AG09319 (cell line): ENCODE results near the gene CAMK2G.
"Not testable (repeated sequence)": the region's sequence is repeated elsewhere in the genome, so short reads cannot be mapped to it uniquely, and the experiment has no call there.

Source experiments
- DNase-seq: peaks from one replicate; pipeline ENCODE4 v3.0.0-alpha.2; 2010; ENCODE audit warnings: low read depth; ENCODE audit errors: extremely low read depth
- CTCF ChIP-seq: IDR thresholded peaks from 2 replicates; pipeline ENCODE4 v1.5.1; 2011; ENCODE audit warnings: low read depth, mild to moderate bottlenecking, inconsistent platforms, low read length, moderate library complexity

CAMK2G gene

DNA sequence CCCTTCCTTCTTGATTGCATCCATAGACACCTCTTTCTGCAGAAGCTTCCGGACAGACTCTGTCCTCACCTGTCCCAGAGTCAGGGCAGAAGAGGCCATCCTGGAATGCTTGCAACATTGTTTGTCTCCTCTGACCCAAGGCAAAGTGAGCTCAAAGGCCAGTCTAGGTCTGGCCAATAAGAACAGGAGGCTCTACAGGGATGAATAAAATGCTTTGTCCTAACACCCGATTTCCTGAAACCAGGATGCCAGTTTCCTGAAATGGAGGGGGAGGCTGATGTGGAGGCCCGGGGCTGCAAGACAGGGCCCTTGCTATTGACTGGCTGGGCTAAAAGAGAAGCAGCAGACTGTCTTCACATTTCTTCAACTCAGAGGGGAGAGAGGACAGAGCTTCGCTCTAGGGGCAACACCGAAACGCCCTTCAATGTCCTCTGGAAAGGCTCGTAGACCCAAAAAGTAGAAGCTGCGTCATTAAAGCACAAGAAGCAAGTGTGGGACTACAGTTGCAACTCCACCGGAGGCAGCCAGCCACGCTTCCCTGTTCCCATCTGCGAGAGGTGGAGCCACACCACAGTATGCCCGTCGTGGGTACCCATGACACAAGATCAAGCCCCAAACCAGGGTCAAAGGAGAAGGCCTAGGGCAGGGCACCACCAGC, 33.8 kb downstream of the CAMK2G start:
- no peak for DNase-seq
- no peak for TF ChIP-seq CTCF

GRCh38 chr10:73840056-73840402, 34.3 kb downstream of the CAMK2G start:
- DNase-seq: no peak
- no peak for TF ChIP-seq CTCF

DNA sequence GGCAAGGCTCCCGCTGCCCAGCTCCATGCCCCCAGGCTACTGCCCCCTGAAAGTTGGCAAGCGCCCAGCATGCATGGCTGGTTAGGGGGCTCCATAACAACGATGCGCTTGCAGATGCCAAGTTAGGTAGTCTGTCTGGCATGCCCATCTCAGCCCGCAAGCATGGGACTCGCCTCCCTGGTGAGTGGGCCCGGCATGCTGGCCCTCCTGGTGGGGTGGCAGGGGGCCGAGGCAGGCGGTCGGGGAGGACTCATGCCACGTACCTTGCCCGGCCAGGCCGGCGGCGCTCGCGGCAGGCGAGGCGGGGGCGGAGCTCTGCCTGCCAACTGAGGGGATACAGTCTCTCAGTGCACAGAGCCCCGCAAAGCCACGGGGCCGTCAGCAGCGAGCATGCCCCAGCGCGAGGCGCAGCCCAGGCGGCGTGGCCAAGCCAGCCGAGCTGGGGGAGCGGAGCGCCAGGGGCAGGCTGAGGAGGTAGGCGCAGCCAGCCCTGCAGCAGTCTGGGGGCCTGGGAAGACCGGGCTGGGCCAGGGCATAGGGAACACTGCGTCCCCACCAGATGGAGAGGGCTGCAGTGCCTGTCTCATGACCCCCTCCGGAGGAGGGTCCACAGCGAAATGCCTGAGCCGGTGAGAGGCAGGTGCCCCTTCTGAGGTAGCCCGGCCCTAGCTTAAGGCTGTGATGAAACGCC, 34.9 kb downstream of the CAMK2G start:
- no peak for DNase-seq

DNA sequence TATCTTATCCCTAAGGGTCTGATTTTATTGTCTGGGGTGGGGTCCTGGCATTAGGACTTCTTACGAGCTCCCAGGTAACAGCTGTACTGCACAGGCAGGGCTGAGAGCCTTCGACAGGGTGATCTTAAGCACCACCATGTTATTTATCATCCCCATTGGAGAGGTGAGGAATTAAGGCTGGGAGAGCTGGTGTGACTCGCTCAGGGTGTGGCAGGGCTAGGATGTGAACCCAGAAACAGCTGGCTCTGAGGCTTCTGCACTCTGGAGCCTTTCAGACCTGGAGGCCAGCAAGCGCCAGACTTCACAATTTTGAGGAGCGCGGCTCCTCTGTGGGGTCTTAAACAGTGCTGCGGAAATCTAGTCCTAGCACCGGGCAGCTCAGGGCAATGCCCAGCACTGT, 35.5 kb downstream of the CAMK2G start:
- no peak for TF ChIP-seq CTCF
- DNase-seq: no peak

More for the DNA sequence above, 34.9 kb downstream of the CAMK2G start:
- TF ChIP-seq CTCF: no peak

GRCh38 chr10:73838008-73838567, 36.3 kb downstream of the CAMK2G start:
- no peak for TF ChIP-seq CTCF
- no peak for DNase-seq

DNA sequence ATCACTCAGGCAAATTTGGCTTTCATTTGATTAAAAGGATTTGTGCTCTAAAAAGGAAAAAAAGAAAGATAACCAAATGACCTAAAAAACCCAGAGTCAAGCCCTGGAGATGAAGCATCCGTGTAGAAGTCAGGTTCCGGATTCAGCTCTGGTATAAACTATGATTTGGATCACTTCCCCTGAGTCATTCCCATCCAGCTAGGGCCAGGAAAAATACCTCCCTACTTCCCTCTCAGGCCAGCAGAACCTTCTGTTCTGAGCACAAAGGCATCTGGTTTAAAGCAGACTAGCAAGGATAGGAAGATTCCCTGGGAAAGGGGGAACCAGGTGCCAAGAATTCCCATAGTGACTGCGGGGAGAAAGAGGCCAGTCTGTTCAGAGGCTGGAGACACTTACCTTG, 37.3 kb downstream of the CAMK2G start:
- peak; percentile 93 for DNase-seq
- no peak for TF ChIP-seq CTCF

- peak; percentile 60 for DNase-seq
- TF ChIP-seq CTCF: no peak
Measured at GRCh38 chr10:73836427-73836980, 37.9 kb downstream of the CAMK2G start.

DNA sequence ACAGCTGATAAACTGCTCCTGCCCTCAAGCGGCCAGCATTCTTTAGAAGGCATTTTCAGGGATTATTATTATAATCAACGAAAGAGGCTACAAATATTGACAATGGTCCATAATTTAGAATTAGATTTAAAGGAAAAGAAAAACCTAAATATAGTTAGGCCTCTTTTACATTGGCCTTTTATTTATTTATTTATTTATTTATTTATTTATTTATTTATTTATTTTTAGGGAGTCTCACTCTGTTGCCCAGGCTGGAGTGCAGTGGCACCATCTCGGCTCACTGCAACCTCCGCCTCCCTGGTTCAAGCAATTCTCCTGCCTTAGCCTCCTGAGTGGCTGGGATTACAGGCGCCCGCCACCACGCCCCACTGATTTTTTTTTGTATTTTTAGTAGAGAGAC, 45.3 kb downstream of the CAMK2G start:
- not testable (repeated sequence) for DNase-seq
